ENCODE measurements around the gene NBPF3. TPM values are rescaled to one million over a fixed set of nuclear protein-coding genes. Genes with fewer than 3 reads are reported as not detected.
A peak's percentile ranks its signal among the peaks of the same experiment; 100 is the strongest.

NBPF3 gene
- total and polyA plus RNA-seq, 2 donors (not counting 3 experiments of a cell fraction or from before 2014, with no cell fraction given), result 3.3 to 6.5 TPM

DNA sequence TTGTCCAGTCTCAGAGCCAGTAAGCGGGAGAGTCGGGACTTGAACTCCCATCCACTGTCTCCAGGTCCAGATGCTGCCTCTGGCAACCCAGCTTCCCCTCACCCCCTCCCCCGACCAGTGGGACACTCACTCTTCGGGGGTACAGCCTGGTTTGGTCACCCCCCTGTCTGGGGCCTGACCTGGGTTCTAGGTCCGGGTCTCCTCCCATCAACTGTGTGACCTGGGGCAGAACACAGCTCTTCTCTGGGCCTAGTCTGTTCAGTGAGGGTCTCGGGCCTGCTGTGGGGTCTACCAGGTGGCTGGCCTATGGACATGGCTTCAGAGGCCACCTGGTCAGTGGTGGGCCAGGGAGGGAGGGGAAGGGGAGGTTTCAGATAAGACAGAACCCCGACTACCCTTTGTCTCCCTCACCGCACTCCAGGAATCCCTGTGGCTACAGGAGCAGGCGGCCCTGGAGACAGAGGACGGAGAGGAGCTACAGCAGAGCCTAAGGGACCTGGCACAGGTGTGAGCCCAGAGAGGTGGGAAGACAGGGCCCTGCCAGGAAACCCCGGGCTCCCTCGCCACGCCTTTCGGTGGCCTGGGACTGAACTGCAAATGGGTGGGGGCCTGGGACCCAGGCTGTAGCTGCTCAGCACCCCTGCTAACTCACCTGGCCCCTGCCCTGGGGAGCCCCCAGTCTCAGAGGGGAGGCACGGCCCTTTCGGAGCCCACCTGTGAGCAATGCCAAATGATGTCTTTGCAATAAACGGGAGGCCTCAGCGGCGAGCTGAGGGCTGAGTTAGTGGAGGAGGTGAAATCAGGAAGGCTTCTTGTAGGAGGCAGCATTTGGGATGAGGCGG is 4.1 kb upstream of the NBPF3 start:
- Histone ChIP-seq H3K9me3 (replicated peaks; ENCODE audit: control insufficient read depth, insufficient read depth, low read length) (no peaks in the 10 kb centered on the region), H3K4me3 (replicated peaks in 1 of 3; ENCODE audit: insufficient read depth in 1 of 3, low read depth in 1 of 3, low read length in 3 of 3) (no peak overlapping the region), H2AFZ (ENCODE audit: low read depth, low read length) (peak overlapping the region; percentile 57), H3K79me2 (ENCODE audit: control insufficient read depth, insufficient read depth, low read length) (peaks cover 2% of the 10 kb centered on the region), H3K27ac (ENCODE audit: insufficient read depth, low read depth, low read length) (no peak overlapping the region), H3K9ac (replicated peaks; ENCODE audit: extremely low read depth, insufficient read depth, low read length) (no peak overlapping the region), H3K4me1 (ENCODE audit: control insufficient read depth, extremely low read depth, insufficient read depth, low read length) (no peaks in the 10 kb centered on the region), H3K4me2 (ENCODE audit: insufficient read depth, low read length) (no peak overlapping the region), H3K9me1 (replicated peaks; ENCODE audit: control insufficient read depth, extremely low read depth, insufficient read depth, low read length) (no peaks in the 10 kb centered on the region), H4K20me1 (replicated peaks; ENCODE audit: control insufficient read depth, extremely low read depth, insufficient read depth, low read length) (no peaks in the 10 kb centered on the region), H3K36me3 (ENCODE audit: control insufficient read depth in 2 of 2, extremely low read depth in 1 of 2, insufficient read depth in 2 of 2, low read length in 2 of 2) (no peaks in the 10 kb centered on the region), H3K27me3 (ENCODE audit: control insufficient read depth in 2 of 2, insufficient read depth in 2 of 2, low read length in 2 of 2) (peaks cover 5 to 6% of the 10 kb centered on the region in 2 experiments)
- FAIRE-seq, result no peak
- DNase-seq (ENCODE audit: low read depth, low spot score), result no peak
- dilution Hi-C loops (cut with MboI; ENCODE audit: extremely low pct_ligation_motif_present, low sequenced_read_pairs), result no loop called here
- no peak for TF ChIP-seq JUN (IDR thresholded peaks at IDR 0.05; ENCODE audit: borderline replicate concordance, insufficient read depth, insufficient read length, low read depth)
- TF ChIP-seq EZH2 (IDR thresholded peaks at IDR 0.05; ENCODE audit: borderline replicate concordance, low read depth, low read length, severe bottlenecking), result no peak
- TF ChIP-seq, protein P1, sequence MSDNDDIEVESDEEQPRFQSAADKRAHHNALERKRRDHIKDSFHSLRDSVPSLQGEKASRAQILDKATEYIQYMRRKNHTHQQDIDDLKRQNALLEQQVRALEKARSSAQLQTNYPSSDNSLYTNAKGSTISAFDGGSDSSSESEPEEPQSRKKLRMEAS (IDR thresholded peaks at IDR 0.05; ENCODE audit: insufficient read depth, insufficient read length), result no peak
- TF ChIP-seq GATA2 (IDR thresholded peaks at IDR 0.05; ENCODE audit: insufficient read depth, insufficient read length, low read depth, low read length), result no peak
- TF ChIP-seq MYC (IDR thresholded peaks at IDR 0.05; ENCODE audit: low read depth, low read length), result no peak
- no peak for TF ChIP-seq FOS (IDR thresholded peaks at IDR 0.05; ENCODE audit: borderline replicate concordance, insufficient read depth, low read length)
- TF ChIP-seq, protein P2, sequence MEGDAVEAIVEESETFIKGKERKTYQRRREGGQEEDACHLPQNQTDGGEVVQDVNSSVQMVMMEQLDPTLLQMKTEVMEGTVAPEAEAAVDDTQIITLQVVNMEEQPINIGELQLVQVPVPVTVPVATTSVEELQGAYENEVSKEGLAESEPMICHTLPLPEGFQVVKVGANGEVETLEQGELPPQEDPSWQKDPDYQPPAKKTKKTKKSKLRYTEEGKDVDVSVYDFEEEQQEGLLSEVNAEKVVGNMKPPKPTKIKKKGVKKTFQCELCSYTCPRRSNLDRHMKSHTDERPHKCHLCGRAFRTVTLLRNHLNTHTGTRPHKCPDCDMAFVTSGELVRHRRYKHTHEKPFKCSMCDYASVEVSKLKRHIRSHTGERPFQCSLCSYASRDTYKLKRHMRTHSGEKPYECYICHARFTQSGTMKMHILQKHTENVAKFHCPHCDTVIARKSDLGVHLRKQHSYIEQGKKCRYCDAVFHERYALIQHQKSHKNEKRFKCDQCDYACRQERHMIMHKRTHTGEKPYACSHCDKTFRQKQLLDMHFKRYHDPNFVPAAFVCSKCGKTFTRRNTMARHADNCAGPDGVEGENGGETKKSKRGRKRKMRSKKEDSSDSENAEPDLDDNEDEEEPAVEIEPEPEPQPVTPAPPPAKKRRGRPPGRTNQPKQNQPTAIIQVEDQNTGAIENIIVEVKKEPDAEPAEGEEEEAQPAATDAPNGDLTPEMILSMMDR (IDR thresholded peaks at IDR 0.05; ENCODE audit: extremely low read depth in 1 of 2, insufficient read depth in 1 of 2, low read depth in 1 of 2, low read length in 2 of 2), result no peak
- no peak for TF ChIP-seq POLR2AphosphoS5 (IDR thresholded peaks at IDR 0.05; ENCODE audit: insufficient read depth, low read depth, low read length)
- no peak for TF ChIP-seq POLR2A (IDR thresholded peaks at IDR 0.05; ENCODE audit: low read depth, low read length)
- intact Hi-C loops (cut with micrococcal nuclease), result no loop called here
- POLR2A ChIA-PET, result no interaction called here
- CTCF ChIA-PET, result interaction anchor here (1.5 kb wide), 1 partner anchor 8 kb away, joined by 3 read pairs; no protein-coding TSS in a partner anchor
- no TSS peak for BruUV-seq (replicated peaks)
